DND-41 (cell line): ENCODE results near the gene PHACTR3.

ENCODE experiments used
- EZH2 ChIP-seq: IDR thresholded peaks from 3 replicates; pipeline ENCODE4 v1.6.1; 2012; ENCODE audit warnings: borderline replicate concordance, low read depth, mild to moderate bottlenecking, moderate library complexity, low read length, inconsistent platforms; ENCODE audit not compliant: severe bottlenecking
- TF ChIP-seq, protein P1 (sequence below): IDR thresholded peaks from 2 replicates; pipeline ENCODE4 v1.5.1; 2012; ENCODE audit warnings: borderline replicate concordance, low read length, moderate library complexity, mild to moderate bottlenecking; ENCODE audit not compliant: poor library complexity, severe bottlenecking; ENCODE audit errors: extremely low read depth

DNA sequence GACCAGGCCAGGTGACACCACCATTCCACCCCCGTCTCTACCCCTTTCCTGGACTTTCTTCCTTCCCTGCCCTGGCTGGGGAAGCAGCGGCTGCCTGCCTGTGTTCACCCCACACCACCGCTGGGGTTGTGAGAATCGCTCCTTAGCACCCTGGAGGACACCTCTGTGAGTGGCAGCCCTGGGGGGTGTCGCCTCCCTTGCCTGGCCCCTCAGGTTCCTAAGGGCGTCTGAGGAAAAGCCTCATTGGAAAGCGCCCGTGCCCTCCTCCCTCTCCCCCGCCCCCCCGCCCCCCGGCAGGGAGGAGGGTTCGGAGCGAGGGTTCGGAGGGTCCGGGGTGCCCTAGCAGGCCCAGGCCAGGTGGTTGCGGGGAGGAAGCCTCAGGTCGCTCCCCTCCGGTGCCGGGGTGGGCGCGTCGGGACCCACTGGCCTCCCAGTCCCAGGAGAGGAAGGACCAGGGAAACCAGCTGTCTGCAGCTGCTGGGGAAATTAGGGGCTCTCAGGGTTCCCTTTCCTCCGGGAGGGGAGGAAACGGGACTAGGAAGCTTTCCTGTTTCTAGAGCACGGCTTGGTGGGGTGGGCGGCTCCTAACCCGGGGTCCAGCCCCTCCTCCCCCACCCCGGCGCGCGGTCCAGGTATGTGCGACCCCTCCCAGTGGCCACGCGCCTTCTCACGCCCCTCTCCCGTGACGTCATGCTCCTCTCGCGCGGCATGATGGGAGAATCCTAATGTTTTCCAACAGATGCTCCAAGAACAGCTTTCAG lies at the start of gene PHACTR3:
- TF ChIP-seq, protein P1, sequence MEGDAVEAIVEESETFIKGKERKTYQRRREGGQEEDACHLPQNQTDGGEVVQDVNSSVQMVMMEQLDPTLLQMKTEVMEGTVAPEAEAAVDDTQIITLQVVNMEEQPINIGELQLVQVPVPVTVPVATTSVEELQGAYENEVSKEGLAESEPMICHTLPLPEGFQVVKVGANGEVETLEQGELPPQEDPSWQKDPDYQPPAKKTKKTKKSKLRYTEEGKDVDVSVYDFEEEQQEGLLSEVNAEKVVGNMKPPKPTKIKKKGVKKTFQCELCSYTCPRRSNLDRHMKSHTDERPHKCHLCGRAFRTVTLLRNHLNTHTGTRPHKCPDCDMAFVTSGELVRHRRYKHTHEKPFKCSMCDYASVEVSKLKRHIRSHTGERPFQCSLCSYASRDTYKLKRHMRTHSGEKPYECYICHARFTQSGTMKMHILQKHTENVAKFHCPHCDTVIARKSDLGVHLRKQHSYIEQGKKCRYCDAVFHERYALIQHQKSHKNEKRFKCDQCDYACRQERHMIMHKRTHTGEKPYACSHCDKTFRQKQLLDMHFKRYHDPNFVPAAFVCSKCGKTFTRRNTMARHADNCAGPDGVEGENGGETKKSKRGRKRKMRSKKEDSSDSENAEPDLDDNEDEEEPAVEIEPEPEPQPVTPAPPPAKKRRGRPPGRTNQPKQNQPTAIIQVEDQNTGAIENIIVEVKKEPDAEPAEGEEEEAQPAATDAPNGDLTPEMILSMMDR: no peak
- no peak for TF ChIP-seq EZH2
